GM23248 (cell line): ENCODE results near the gene RNF166. TPM values are rescaled to one million over a fixed set of nuclear protein-coding genes. Genes with fewer than 3 reads are reported as not detected.

ENCODE experiments used
- DNase-seq: peaks from one replicate; pipeline ENCODE4 v3.0.0-alpha.2; 2015
- H2AFZ ChIP-seq: fragments of 200-600 bp; sonication (generic); 2 replicates; pipeline ENCODE4 v1.6.1; 2016; ENCODE audit warnings: antibody characterized with exemption
- H3F3A ChIP-seq: fragments of 200-600 bp; sonication (generic); 2 replicates; pipeline ENCODE4 v1.6.1; 2016; ENCODE audit warnings: mild to moderate bottlenecking, antibody characterized with exemption, mixed run types; ENCODE audit not compliant: insufficient read depth
- H3K27ac ChIP-seq: fragments of 200-600 bp; sonication (generic); 2 replicates; pipeline ENCODE4 v1.5.1; 2016; ENCODE audit warnings: mild to moderate bottlenecking
- H3K27me3 ChIP-seq: fragments of 200-600 bp; sonication (generic); replicated peaks from 2 replicates; pipeline ENCODE4 v1.6.1; 2016; ENCODE audit warnings: mild to moderate bottlenecking; ENCODE audit not compliant: insufficient read depth
- H3K36me3 ChIP-seq: fragments of 200-600 bp; sonication (generic); 2 replicates; pipeline ENCODE4 v1.6.1; 2016; ENCODE audit warnings: low read depth, mild to moderate bottlenecking
- H3K4me1 ChIP-seq: fragments of 200-600 bp; sonication (generic); 2 replicates; pipeline ENCODE4 v1.6.1; 2016; ENCODE audit warnings: mild to moderate bottlenecking; ENCODE audit not compliant: insufficient read depth
- H3K4me2 ChIP-seq: fragments of 200-600 bp; sonication (generic); one replicate; pipeline ENCODE4 v1.6.1; 2016; ENCODE audit warnings: mild to moderate bottlenecking; ENCODE audit not compliant: unreplicated experiment
- H3K4me3 ChIP-seq: fragments of 200-600 bp; sonication (generic); 2 replicates; pipeline ENCODE4 v1.5.1; 2016; ENCODE audit warnings: mild to moderate bottlenecking
- H3K79me2 ChIP-seq: fragments of 200-600 bp; sonication (generic); 2 replicates; pipeline ENCODE4 v1.6.1; 2016; ENCODE audit warnings: mild to moderate bottlenecking; ENCODE audit not compliant: insufficient read depth
- H3K9ac ChIP-seq: fragments of 200-600 bp; sonication (generic); 2 replicates; pipeline ENCODE4 v1.6.1; 2016; ENCODE audit warnings: mild to moderate bottlenecking
- H3K9me2 ChIP-seq: fragments of 200-600 bp; sonication (generic); 2 replicates; pipeline ENCODE4 v1.6.1; 2016; ENCODE audit warnings: mixed run types, mild to moderate bottlenecking, moderate library complexity; ENCODE audit not compliant: insufficient read depth
- H3K9me3 ChIP-seq: fragments of 200-600 bp; sonication (generic); one replicate; pipeline ENCODE4 v1.6.1; 2017; ENCODE audit warnings: low read depth
- H4K20me1 ChIP-seq: fragments of 200-600 bp; sonication (generic); 2 replicates; pipeline ENCODE4 v1.6.0; 2016; ENCODE audit not compliant: insufficient read depth
- EZH2 ChIP-seq: fragments of 200-600 bp; sonication (generic); IDR thresholded peaks from 2 replicates; pipeline ENCODE4 v1.6.1; 2018; ENCODE audit warnings: antibody characterized with exemption, mild to moderate bottlenecking; ENCODE audit not compliant: insufficient read depth, poor library complexity, severe bottlenecking
- EZH2phosphoT487 ChIP-seq: fragments of 200-600 bp; sonication (generic); IDR thresholded peaks from 2 replicates; pipeline ENCODE4 v1.6.1; 2018; ENCODE audit warnings: antibody characterized with exemption, moderate library complexity, mild to moderate bottlenecking, low read depth; ENCODE audit not compliant: insufficient read depth
- WGBS, 2 experiments: methylation state at CpG; one replicate each; pipeline ENCODE4 v1.1.6; 2015 to 2017; ENCODE audit warnings: low lambda C conversion rate in 2 of 2, low coverage in 1 of 2; ENCODE audit errors: missing lambda C conversion rate in 2 of 2; 5-methylcytosine and 5-hydroxymethylcytosine counted together
- in situ Hi-C: fragments of 300-500 bp; cut with MboI; formaldehyde crosslinking; loops from 2 replicates; pipeline ENCODE4 v1.15.0; 2020
- polyA plus RNA-seq: library from polyadenylated mRNA; unstranded; fragments of >200 nt; fragmentation: Nextera tagmentation; extraction: Ambion mirVana; gene quantifications from 2 replicates; pipeline ENCODE4 v1.2.1, GENCODE V29; 2016
- total RNA-seq: library from RNA; depleted of rRNA; stranded (reverse); fragments of >200 nt; shearing (Covaris generic); gene quantifications from 2 replicates; pipeline ENCODE4 v1.2.3, GENCODE V29; 2014

RNF166 gene
- total and polyA plus RNA-seq, 2 experiments from 2014 or later: 8.9 to 14.6 TPM

DNA sequence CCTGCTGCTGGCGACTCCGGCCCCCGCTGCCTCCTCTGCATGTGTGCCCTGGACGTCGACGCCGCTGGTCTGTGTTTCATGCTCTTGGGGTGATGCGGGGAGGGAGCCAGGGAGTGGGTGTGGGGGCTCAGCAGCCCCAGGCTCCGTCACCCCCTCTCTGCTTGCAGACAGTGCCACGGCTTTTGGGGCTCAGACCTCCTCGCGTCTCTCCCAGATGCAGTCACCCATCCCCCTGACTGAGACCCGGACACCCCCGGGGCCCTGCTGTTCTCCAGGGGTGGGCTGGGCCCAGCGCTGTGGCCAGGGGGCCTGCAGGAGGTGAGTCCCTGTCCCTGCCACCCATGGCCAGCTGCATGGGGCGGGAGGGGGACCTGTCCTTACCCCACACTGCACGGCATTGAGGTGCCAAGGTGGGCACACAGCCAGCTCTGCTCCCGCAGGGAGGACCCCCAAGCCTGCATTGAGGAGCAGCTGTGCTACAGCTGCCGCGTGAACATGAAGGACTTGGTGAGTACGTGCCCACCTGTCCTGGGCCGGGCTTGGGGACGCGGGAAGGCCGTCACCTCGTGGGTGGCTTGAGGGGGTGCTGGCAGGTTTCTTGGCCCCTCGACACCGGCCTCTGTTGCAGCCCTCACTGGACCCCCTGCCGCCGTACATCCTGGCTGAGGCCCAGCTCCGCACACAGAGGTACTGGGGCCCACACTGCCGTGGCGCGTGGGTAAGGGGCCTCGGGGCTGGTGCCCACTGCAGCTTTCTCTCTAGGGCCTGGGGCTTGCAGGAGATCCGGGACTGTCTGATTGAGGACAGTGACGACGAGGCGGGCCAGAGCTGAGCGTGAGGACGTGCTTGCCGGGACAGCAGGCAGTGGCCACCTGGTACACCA lies 8.5 kb upstream of the RNF166 start:
- Histone ChIP-seq H4K20me1 (no peaks in the 10 kb centered on the region), H3K4me1 (no peaks in the 10 kb centered on the region), H3K27me3 (no peaks in the 10 kb centered on the region), H3K79me2 (peaks cover 20% of the 10 kb centered on the region; the same call in 1 of the 2 replicates), H3K9me2 (no peaks in the 10 kb centered on the region), H2AFZ (no peak overlapping the region), H3K4me2 (no peak overlapping the region), H3K27ac (no peak overlapping the region), H3F3A (peaks cover 15% of the 10 kb centered on the region), H3K36me3 (peaks cover 14% of the 10 kb centered on the region; the same call in 1 of the 2 replicates), H3K4me3 (no peak overlapping the region), H3K9me3 (no peaks in the 10 kb centered on the region), H3K9ac (no peak overlapping the region)
- no peak for DNase-seq
- TF ChIP-seq EZH2phosphoT487 (no peak), EZH2 (no peak)
- in situ Hi-C loops: no loop called here
- 87 to 92% methylated on average over 35 to 42 of the region's 42 CpGs for WGBS, 2 experiments

DNA sequence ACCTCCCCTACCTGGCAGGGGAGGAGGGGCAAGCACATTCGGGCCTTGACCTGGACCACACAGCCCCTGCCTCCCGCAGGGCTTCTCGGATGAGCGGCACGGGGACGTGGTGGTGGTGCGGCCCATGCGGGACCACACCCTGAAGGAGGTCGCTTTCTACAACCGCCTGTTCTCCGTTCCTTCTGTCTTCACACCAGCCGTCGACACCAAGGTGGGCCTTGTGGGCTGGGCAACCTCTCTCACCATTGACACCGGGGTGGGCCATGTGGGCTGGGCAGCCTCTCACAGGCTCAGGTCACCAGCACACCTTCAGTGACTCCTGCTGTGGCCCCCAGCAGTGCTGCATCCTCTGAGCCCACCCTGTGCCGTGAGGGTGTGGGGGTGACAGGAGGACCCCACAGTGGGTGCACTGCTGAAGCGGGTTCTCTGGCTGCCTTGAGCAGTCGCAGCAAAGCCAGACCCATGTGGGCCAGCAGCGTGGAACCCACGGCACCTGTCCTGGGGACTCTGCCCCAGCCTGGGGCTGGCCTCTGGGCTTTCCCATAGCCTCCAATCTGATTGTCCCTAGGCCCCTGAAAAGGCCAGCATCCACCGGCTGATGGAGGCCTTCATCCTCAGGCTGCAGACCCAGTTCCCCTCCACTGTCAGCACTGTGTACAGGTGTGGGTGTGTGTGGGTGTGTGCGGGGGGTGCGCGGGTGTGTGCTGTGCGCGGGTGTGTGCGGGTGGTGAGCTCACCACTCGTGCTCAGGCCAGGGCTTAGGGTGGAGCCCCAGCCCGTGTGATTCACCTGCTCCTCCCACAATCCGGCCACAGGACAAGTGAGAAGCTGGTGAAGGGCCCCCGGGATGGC lies 7.6 kb upstream of the RNF166 start:
- Histone ChIP-seq H3K27ac (no peak overlapping the region), H3K79me2 (peaks cover 24% of the 10 kb centered on the region; the same call in 1 of the 2 replicates), H3K9ac (no peak overlapping the region), H2AFZ (no peak overlapping the region), H3K4me2 (no peak overlapping the region), H3K9me3 (no peaks in the 10 kb centered on the region), H3K36me3 (peaks cover 14% of the 10 kb centered on the region; the same call in 1 of the 2 replicates), H3K9me2 (no peaks in the 10 kb centered on the region), H3K4me1 (no peaks in the 10 kb centered on the region), H4K20me1 (no peaks in the 10 kb centered on the region), H3K4me3 (no peak overlapping the region), H3F3A (peaks cover 15% of the 10 kb centered on the region), H3K27me3 (no peaks in the 10 kb centered on the region)
- peak; percentile 69 for DNase-seq
- in situ Hi-C loops: no loop called here
- TF ChIP-seq EZH2 (no peak), EZH2phosphoT487 (no peak)
- 81 to 84% methylated on average over 26 to 30 of the region's 30 CpGs for WGBS, 2 experiments

DNA sequence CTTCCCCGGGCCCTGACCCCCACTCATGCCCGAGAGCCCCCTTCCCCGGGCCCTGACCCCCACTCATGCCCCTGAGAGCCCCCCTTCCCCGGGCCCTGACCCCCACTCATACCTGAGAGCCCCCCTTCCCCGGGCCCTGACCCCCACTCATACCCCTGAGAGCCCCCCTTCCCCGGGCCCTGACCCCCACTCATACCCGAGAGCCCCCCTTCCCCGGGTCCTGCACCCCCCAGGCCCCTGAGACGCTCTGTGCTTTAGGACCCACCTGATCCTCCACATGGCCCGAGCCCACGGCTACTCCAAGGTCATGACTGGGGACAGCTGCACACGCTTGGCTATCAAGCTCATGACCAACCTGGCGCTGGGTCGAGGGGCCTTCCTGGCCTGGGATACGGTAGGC lies 6.8 kb upstream of the RNF166 start:
- Histone ChIP-seq H3K36me3 (peaks cover 14% of the 10 kb centered on the region; the same call in 1 of the 2 replicates), H3K79me2 (peaks cover 31% of the 10 kb centered on the region)
- 93 to 100% methylated on average over 4 to 15 of the region's 15 CpGs for WGBS, 2 experiments

DNA sequence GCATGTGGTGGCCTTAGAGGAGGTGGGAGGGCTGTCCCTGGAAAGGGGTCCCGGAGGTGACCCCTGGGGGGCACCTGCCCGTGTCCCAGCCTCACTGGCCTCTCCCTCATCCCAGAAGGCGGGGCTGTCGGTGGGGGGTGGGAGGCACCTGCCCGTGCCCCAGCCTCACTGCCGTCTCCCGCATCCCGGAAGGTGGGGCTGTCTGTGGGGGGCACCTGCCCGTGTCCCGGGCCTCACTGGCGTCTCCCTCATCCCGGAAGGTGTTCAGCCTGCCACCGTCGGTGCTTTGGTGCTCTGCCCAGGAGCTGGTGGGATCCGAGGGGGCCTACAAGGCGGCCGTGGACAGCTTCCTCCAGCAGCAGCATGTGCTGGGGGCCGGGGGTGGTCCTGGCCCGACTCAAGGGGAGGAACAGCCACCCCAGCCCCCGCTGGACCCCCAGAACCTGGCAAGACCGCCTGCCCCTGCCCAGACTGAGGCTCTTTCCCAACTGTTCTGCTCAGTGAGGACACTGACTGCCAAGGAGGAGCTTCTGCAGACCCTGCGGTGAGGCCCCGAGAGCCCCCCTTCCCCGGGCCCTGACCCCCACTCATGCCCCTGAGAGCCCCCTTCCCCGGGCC lies 6.3 kb upstream of the RNF166 start:
- no peaks in the 10 kb centered on the region for H3K9me3 ChIP-seq
- TF ChIP-seq EZH2phosphoT487 (no peak), EZH2 (no peak)
- 73 to 91% methylated on average over 12 to 25 of the region's 25 CpGs for WGBS, 2 experiments
- no peaks in the 10 kb centered on the region for H3K9me2 ChIP-seq
- in situ Hi-C loops: no loop called here
- H3K27ac ChIP-seq: no peak overlapping the region
- H3K4me2 ChIP-seq: no peak overlapping the region
- H3K4me3 ChIP-seq: no peak overlapping the region
- H3K36me3 ChIP-seq: peaks cover 10% of the 10 kb centered on the region; the same call in 1 of the 2 replicates
- no peaks in the 10 kb centered on the region for H4K20me1 ChIP-seq
- no peak overlapping the region for H2AFZ ChIP-seq
- DNase-seq: no peak
- no peaks in the 10 kb centered on the region for H3K27me3 ChIP-seq
- peaks cover 37% of the 10 kb centered on the region for H3K79me2 ChIP-seq
- peaks cover 3% of the 10 kb centered on the region; the same call in 1 of the 2 replicates for H3K4me1 ChIP-seq
- peaks cover 6% of the 10 kb centered on the region; the same call in 1 of the 2 replicates for H3F3A ChIP-seq
- H3K9ac ChIP-seq: no peak overlapping the region

More for the DNA sequence above, 6.8 kb upstream of the RNF166 start:
- Histone ChIP-seq H3K27ac (no peak overlapping the region), H3K9ac (no peak overlapping the region), H3K4me3 (no peak overlapping the region), H3F3A (peaks cover 12% of the 10 kb centered on the region), H3K4me2 (no peak overlapping the region), H3K27me3 (no peaks in the 10 kb centered on the region), H4K20me1 (no peaks in the 10 kb centered on the region), H3K9me2 (no peaks in the 10 kb centered on the region), H3K4me1 (no peaks in the 10 kb centered on the region), H3K9me3 (no peaks in the 10 kb centered on the region), H2AFZ (no peak overlapping the region)
- in situ Hi-C loops: no loop called here
- TF ChIP-seq EZH2phosphoT487 (no peak), EZH2 (no peak)
- no peak for DNase-seq
